ENCODE results near the gene ALG1L2.
"Not testable (repeated sequence)": the region's sequence is repeated elsewhere in the genome, so short reads cannot be mapped to it uniquely, and the experiment has no call there.

DNA sequence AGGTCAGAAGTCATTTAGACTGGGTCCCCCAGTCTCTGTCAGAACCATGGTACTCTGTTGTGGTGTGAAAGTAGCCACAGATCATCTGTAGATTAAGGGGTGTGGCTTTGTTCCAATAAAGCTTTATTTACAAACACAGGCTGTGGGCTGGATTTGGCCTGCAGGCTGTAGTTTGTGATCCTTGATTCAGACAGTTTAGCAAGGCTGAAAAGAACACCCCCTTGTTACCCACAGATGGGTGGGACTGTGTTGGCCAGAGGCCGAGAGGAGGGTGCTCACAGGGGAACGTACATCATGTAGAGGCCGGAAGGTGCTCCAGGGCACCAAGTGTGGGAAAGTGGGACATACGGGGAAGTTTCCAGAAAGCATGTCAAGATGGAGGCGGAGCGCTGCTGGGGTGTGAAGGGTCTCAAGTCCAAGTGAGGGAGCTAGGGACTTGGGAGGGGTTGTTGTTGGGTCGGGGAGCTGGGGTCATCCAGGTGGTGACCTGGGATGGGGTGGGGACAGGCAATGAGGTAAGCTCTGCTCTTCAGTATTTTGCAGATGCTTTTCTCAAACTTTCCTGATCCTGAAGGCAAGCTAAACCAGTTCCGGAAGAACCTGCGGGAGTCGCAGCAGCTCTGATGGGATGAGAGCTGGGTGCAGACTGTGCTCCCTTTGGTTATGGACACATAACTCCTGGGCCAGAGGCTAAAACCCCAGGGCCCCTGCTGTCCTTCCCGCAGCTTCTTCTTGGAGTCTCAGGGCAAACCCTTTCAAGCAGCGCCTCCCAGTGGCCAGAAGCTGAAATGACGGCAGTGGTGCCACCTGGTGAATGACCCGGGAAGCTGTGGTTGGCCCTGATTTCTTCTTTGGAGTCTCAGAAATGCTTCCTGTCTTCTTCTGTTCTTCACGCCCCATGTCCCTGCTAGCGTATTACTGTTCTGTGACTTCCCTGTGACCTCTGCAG is 16.3 kb downstream of the ALG1L2 start:
- TF ChIP-seq, protein P1, sequence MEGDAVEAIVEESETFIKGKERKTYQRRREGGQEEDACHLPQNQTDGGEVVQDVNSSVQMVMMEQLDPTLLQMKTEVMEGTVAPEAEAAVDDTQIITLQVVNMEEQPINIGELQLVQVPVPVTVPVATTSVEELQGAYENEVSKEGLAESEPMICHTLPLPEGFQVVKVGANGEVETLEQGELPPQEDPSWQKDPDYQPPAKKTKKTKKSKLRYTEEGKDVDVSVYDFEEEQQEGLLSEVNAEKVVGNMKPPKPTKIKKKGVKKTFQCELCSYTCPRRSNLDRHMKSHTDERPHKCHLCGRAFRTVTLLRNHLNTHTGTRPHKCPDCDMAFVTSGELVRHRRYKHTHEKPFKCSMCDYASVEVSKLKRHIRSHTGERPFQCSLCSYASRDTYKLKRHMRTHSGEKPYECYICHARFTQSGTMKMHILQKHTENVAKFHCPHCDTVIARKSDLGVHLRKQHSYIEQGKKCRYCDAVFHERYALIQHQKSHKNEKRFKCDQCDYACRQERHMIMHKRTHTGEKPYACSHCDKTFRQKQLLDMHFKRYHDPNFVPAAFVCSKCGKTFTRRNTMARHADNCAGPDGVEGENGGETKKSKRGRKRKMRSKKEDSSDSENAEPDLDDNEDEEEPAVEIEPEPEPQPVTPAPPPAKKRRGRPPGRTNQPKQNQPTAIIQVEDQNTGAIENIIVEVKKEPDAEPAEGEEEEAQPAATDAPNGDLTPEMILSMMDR (conservative IDR thresholded peaks at IDR 0.05), result peak; percentile 68
- not testable (repeated sequence) for TF ChIP-seq EZH2 (IDR thresholded peaks at IDR 0.05; ENCODE audit: low read depth)

All from PC-9 (cell line).